GM18909 (cell line): ENCODE data around the gene SS18L1.
"Not testable (repeated sequence)": the region's sequence is repeated elsewhere in the genome, so short reads cannot be mapped to it uniquely, and the experiment has no call there.

Experiments used
- ATAC-seq: cut with Tn5 transposase; IDR thresholded peaks from one replicate; pipeline ENCODE4 v1.9.1; 2021; ENCODE audit warnings: mild to moderate bottlenecking; ENCODE audit not compliant: unreplicated experiment, poor library complexity

Gene SS18L1

DNA sequence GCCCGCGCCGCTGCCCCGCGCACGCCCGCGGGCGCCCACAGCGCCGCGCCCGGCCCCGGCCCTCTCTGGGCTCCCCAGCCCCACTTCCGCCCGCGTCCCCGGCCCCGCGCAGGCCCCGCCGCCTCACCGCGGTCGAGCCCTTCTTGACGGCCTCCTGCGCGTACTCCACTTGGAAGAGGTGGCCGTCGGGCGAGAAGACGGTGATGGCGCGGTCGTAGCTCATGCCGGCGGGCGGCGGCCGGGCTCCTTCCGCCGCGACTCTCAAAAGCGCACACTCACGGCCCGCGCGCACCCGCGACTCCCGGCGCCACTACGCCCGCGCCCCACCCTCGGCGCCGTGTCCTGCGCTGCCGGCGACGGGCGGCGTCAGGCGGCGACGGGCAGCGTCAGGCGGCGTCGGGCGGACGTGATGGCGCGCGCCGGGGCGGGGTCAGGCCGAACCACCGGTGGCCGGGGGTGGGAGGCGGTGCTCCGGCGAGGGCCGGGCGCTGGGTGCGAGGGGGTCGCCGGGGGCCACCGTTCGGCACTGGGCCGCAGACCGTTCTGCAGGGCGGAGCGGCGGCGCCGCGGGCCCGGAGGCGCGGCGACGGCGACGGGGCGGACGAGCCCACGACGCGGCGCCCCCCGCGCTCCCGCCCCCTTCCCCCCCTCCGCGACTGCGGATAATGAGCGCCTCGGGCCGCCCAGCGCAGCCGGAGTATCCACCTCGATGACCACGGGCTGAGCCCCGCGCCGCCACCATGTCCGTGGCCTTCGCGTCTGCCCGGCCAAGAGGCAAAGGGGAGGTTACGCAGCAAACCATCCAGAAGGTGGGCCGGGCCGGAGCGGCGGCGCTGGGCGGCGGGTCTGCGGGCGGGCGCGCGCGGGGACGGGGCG, at the start of gene SS18L1, which contains the start of gene PSMA7:
Gene SS18L1, plus strand, starts transcription at position 689 of the 876 bp plus-strand sequence. Its CDS starts 52 bp downstream, at position 741.
Gene PSMA7, minus strand, starts transcription at position 314 of the 876 bp plus-strand sequence. Its CDS starts 91 bp downstream, at position 223.
- peak; percentile 75 for ATAC-seq

GRCh38 chr20:62096421-62097380, 46.9 kb upstream of the SS18L1 start:
- ATAC-seq, result no peak

DNA sequence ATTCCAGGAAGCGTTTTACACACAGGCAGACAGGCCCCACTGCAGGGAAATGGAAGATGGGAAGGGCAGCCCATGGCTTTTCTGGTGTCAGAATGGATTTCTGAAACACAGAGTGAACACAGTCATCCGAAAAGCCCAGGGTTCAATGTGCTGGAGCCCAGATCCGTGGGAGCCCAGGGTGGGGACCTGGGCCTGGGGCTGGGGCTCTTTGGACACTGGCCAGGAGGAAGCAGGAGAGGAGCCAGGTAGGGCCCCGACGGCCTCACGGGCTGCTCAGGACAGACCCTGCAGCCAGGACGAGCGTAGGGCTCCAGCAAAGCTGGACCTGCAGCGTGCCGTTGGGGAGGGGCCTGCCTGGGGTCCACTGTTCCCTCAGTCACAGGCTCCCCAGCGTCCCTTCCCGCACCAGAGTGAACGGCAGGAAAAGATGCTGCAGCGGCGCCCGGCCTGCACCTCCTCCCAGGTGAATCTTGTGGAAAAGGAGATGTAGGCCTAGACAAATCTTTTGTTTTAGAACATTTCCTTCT, 45.6 kb upstream of the SS18L1 start:
- ATAC-seq, result no peak

DNA sequence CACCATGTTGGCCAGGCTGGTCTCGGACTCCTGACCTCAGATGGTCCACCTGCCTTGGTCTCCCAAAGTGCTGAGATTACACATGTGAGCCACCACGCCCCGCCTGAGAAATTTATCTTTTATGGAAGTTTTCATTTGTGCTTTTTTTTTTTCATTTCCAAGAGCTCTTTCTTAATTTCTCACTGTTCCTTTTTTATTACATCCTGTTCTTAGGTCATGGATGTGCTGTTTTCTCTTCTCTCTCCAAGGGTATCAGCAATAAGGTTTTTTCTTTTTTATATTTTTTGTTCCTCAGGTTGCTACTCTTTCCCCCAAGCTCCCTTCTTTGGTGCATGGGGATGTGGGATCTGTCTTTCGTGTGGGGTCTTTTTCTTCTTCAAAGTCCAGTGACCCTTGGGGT, 42.5 kb upstream of the SS18L1 start:
- ATAC-seq, result no peak

DNA sequence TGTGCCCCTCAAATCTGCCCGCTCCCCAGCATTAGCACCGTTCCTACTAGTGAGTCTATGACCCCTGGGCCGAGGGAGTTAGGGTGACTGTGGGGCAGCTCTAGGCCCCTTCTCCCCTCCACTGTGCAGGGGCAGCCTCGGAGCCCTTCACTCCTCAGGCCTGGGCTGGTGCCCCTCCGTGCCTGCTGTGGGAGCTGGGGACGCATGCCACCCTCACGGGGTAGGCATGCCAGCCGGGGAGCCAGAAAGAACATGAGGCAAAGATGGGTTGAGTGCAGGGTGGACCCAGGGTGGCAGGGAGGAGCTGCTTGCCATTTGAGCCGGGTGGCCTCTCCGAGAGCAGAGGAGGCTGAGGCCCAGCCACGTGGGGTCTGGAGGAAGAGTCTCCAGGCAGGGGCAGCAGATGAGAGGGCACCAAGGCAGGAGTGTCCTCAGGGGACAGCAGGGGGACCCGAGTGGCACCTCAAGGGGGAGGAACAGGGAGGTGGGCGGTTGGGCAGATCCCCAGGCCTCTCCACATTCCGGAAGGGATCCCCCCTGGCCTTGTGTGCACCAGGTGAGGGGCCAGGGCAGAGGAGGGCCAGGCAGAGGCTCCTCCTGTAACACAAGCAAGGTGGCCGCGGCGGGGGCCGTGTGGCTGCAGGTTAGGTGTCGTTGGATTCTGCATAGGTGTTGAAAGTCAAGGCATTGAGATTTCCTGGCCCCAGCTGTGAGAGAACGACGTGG, 39.9 kb upstream of the SS18L1 start:
- ATAC-seq, result no peak

DNA sequence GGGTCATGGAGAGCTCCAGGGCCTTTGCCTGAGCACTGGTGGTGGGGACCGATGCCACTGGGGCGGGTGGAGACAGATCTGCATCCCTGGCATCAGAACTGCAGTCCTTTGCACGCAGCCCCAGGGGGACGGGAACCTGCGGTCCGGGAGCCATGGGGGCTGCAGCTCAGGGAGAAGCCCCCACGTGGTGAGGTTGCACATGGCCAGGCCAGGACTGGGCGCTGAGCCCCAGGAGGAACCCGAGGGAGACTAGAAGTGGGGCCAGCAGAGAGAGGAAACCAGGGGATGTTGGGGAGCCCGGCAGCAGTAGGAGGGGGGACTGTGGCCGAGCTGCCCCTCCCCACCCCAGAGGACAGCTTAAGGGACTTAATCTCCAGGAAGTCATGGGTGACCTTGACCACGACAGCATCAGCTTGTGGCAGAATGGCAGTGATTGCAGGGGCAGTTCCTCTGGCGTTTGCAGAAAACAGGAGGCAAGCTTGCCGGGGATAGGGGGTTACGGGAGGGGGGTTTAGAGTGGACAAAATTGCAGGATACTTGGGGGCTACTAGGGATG, 39.3 kb upstream of the SS18L1 start:
- ATAC-seq, result no peak

GRCh38 chr20:62104791-62105345, 38.7 kb upstream of the SS18L1 start:
- no peak for ATAC-seq

DNA sequence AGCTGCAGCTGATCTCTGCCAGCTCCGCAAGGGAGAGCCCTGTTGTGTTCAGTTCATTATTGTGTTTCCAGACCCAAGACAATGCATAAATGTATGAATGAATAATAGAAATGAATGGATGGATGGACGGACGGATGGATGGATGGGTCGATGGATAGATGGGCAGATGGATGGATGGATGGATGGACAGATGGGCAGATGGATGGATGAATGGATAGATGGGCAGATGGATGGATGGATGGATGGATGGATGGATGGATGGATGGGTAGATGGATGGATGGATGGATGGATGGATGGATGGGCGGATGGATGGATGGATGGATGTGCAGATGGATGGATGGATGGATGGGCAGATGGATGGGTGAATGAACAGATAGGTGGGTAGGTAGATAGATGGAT, 38.0 kb upstream of the SS18L1 start:
- no peak for ATAC-seq

- ATAC-seq, result no peak
Observed at GRCh38 chr20:62111148-62111547, 32.4 kb upstream of the SS18L1 start.

- no peak for ATAC-seq
Observed at GRCh38 chr20:62112368-62112767, 31.2 kb upstream of the SS18L1 start.

GRCh38 chr20:62114894-62115293, 28.7 kb upstream of the SS18L1 start:
- ATAC-seq, result no peak

DNA sequence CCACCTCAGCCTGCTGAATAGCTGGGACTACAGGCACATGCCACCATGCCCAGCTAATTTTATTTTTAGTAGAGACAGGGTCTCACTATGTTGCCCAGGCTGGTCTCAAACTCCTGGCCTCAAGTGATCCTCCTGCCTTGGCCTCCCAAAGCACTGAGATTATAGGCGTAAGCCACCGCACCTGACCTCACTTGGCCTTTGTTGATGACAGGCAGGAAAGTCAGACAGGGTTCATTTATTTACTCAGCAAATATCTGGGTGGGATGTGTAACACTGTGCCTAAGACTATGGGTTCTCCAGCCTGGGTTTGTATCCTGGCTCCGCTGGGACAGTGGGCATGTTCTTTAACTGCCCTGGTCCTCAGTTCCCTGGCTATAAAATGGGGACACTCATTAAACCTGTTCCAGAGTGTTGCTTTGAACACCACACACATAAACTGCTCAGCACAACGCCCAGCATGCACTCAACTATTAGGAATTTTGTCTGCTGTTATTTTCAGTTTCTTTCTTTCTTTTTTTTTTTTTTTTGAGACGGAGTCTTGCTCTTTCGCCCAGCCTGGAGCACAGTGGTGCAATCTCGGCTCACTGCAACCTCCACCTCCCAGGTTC, 27.7 kb upstream of the SS18L1 start:
- ATAC-seq, result not testable (repeated sequence)

DNA sequence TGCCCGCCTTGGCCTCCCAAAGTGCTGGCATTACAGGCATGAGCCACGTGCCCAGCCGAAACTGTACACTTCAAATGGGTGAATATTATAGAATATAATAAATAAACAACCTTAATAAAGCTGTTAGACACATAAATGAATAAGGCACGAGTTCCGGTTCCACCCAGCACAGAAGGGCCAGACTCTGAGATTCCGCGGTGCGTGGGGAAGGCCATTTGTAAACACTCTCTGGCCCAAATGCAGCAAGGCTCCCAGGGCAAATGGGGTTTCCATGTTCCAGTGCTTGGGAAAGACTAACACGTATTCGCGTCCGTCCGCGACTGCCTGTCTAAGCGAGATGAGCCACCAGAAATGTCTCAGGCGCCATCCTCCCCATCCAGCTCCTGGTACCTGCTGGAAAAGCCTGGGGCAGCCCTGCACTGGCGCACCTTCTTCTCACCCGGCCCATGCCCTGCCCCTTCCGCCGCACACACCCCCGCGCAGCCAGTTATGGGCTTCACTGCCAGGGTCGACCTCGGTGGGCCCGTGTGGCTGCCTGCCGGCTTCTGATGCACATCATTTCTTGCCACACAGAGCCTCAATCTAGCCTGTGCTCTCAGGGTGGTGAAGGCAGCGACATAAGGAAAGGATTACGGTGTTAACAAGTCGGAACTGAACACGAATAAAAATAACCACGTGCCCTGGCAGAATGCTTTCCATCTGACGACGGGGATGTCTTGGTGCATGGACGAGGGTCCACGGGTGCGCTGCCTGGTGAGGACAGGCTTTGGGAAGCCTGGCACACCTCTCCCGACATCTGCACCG, 26.8 kb upstream of the SS18L1 start:
- no peak for ATAC-seq

DNA sequence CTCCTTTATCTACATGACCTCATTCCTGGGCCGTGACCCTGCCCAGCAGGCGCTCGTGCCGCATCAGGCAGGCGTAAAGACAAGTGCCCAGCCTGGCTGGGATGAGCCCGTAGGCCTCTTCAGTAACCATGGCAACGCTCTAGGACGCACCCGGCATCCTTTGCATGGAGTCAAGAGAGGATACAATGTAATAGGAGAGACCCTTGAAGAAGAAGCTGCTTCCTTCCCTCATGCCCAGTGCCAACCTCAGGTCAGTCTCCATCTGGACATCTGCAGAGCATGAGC, 26.3 kb upstream of the SS18L1 start:
- no peak for ATAC-seq

DNA sequence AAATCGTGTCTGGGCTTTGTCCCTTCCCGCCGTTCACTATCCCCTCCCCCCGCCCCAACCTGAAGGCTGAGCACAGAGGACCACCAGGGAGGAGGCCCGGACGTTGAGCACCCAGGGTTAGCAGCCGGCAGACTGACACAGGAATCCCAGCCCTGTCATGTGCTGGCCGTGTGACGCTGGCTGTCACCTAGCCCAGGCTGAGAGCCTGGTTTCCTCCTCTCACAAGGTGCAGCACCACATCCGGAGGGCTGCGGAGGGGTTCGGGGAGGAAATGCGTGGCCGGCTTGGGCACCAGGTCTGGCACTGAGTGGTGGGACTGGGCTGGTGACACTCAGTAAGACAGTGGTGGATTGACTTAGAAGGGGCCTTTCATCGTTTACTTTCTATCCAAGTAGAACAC, 25.9 kb upstream of the SS18L1 start:
- ATAC-seq, result no peak

GRCh38 chr20:62118113-62119043, 25.2 kb upstream of the SS18L1 start:
- ATAC-seq, result no peak

DNA sequence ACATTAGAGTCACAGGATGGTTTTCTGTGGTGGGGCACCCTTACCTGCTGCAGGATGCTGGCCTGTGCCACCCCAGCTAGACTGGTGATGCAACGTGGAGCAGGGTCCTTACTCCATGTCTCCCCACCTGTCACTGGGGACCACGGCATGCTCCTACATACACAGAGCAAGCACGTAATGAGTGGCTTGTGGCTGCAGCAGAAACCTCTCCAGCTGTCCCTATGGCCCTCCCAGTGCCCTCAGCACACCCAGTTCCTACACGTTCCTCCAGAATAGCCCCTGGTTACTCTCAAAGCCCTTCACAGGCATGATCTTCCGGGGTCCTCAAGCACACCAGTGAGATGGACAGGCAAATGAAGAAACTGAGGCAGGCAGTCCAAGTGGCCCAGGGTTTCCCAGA, 24.5 kb upstream of the SS18L1 start:
- no peak for ATAC-seq
